GM18517 (cell line): ENCODE data around the gene FAM107B.
A peak's percentile ranks its signal among the peaks of the same experiment; 100 is the strongest.

Source experiments
- ATAC-seq: cut with Tn5 transposase; IDR thresholded peaks from one replicate; pipeline ENCODE4 v1.9.1; 2021; ENCODE audit warnings: mild to moderate bottlenecking, moderate library complexity; ENCODE audit not compliant: unreplicated experiment

The FAM107B gene

DNA sequence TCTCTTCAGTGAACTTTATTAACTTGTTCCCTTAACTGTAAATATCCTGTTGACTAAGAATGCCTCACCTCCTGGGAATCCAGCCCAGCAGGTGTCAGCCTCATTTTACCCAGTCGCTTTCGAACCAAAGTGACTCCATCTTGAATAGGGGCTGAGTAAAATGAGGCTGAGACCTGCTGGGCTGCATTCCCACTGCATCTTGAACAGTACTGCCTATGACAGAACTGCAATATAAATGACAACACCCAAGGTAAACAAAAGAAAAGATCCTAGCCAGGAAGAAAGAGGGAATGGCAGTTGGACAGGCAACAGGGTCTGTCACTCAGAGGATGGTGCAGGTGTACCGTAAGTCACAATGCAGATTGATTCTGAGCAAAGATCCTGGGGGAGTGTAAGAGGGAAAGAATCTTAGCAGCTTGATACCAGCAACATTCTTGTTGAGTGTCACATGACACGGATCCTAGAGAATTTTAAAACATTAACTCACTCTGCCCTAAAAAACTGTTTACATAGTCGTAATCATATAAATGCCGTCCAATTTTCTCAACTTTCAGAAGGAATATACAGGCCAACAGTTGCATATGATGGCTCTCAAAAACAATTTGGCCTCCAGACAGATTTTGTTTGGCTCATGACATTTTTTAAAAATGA is 4.4 kb upstream of the FAM107B start:
- no peak for ATAC-seq

GRCh38 chr10:14776546-14776945 is 1.8 kb upstream of the FAM107B start:
- no peak for ATAC-seq

DNA sequence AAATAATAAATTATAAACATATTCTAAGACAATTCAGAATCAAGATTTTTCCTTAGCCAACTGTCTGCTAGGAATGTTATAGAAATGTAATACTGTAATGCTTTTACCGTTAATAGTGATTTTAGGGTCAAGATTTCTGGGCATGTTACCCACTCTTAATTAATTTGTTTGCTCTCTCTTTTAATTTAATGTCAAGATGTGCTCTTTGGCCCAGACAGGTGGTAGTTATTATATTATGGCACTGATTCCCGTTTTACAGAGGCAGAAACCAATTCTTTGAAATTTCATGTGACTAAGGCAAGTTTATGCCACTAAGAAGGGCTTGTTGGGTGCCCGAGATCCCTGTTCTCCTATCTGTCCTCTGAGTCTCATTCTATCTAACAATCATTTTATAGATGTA is 959 bp upstream of the FAM107B start:
- no peak for ATAC-seq

- ATAC-seq, result no peak
Measured at GRCh38 chr10:14774214-14774580, 500 bp downstream of the FAM107B start.

DNA sequence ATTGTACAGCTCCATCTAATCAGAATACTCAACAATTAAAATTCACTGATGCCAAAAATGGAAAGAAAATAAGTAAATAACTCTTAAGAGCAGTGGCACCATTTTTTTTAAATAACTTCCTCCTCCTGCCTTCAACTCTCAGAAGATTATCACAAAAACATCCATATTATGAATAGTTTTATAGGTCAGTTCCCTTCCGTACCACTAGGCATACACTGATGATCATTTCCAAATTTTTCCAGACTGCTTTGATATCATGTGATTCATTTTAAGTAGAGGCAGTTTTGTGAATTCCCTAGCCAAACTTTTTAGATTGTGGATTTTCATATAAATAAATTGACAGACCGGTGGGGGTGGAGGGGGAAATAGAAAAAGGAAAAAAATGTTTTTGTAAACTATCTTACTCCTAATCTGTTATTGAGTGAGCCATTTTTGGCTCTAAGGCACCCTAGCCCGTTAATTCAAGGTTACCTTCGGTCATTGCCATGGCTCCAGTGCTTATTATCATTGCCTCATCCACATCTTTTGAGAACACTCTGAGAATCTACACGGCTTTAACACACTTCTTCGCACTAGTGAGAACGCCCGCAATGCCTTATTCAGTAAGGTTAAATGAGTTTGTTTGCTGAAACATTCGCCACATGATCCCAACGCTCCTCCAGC is 1.0 kb downstream of the FAM107B start:
- no peak for ATAC-seq

- ATAC-seq, result no peak
Measured at GRCh38 chr10:14772399-14772798, 2.3 kb downstream of the FAM107B start.

- no peak for ATAC-seq
Measured at GRCh38 chr10:14770927-14771326, 3.8 kb downstream of the FAM107B start.

DNA sequence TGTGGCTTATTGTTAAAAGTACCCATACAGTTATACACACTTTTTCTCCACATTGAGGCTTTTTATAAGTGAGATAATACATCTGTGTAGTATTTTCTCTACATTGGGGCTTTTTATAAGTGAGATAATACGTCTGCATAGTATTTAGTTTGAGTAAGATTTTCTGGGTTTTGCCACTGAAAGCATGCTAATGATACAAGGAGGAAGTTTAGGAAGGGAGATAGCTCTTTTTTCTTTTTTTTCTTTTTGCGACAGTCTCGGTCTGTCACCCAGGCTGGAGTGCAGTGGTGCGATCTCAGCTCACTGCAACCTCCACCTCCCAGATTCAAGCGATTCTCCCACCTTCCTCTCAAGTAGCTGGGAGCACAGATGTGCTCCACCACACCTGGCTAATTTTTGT is 13.3 kb downstream of the FAM107B start:
- no peak for ATAC-seq

DNA sequence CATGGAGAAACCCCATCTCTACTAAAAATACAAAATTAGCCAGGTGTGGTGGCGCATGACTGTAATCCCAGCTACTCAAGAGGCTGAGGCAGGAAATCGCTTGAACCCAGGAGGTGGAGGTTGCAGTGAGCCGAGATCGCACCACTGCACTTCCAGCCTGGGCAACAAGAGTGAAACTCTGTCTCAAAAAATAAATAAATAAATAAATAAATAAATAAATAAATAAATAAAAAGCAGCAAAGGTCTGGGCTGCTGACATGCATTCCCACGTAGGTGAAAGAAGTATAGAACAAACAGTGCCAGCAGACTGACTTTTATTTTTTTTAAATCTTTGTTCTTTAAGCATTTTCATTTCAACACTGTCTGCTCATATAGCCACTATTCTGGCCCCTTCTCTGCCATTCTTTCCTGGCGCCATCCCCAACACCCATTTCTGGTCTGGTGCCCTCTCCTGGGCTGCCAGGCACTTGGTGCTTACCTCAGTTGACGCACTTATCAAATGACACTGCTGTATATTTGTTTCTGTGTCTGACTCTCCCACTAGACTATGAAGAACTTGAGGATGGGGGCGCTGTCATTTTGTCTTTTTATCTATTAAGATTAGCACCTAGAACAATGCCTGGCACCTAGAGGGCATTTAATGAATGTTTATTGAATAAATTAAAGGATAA is 15.6 kb downstream of the FAM107B start:
- no peak for ATAC-seq

- no peak for ATAC-seq
Measured at GRCh38 chr10:14758451-14758850, 16.2 kb downstream of the FAM107B start.

DNA sequence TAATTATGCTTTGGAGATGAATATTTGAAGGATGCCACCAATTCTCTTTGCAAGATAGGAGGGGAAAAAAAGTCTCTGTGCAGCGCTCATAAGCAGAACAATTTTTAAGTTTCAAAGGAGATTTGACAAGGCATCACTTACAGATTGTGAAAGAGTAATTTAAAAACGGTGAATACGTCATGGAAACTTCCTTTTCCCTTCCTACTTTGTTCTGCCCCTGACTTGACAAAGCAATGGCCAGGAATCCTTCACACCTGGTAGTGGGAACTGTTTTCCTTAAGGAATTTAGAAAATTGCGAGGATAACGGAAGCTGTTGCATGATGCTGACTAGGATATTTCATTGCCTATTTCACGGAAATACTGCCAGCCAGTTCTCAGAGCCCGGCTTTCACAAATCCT is 16.7 kb downstream of the FAM107B start:
- ATAC-seq, result no peak

DNA sequence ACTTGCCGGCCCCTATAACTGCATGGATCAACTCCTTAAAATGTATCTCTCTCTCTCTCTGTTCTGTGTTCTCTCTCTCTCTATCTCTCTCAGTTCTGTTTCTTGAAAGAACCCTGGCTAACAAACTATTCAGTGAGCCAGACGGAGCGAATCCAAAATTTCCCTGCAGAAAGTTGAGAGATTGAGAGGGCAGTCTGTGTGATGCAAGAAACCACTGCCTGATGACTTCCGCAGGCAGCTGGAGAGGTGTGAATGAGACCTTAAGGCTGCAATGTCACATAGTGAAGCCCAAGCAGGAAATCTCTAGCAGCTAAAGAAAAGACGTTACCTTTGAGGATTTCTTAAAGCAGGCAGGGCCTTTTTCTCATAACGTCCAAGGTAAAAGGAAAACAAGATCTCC is 17.3 kb downstream of the FAM107B start:
- ATAC-seq, result no peak

- no peak for ATAC-seq
Measured at GRCh38 chr10:14753441-14753840, 21.3 kb downstream of the FAM107B start.

DNA sequence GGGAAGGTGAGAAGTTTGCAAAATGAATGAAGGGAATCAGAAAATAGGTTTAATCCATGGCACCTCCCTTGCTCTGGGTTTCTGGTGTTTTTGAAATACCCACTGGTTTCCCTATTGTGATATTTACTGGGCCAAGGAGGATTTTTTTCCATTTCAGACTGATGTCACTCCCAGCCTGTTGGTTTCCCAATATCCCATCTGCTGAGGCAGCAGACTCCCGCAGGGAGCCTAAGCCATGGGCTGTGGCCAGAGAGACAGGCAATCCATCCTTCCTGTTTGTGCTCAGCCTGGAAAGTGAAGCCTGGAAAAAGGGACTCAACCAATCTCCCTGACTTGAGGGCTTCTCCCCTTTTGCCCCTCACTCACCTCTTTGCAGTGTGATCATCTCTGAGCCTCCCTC is 22.8 kb downstream of the FAM107B start:
- ATAC-seq, result no peak

DNA sequence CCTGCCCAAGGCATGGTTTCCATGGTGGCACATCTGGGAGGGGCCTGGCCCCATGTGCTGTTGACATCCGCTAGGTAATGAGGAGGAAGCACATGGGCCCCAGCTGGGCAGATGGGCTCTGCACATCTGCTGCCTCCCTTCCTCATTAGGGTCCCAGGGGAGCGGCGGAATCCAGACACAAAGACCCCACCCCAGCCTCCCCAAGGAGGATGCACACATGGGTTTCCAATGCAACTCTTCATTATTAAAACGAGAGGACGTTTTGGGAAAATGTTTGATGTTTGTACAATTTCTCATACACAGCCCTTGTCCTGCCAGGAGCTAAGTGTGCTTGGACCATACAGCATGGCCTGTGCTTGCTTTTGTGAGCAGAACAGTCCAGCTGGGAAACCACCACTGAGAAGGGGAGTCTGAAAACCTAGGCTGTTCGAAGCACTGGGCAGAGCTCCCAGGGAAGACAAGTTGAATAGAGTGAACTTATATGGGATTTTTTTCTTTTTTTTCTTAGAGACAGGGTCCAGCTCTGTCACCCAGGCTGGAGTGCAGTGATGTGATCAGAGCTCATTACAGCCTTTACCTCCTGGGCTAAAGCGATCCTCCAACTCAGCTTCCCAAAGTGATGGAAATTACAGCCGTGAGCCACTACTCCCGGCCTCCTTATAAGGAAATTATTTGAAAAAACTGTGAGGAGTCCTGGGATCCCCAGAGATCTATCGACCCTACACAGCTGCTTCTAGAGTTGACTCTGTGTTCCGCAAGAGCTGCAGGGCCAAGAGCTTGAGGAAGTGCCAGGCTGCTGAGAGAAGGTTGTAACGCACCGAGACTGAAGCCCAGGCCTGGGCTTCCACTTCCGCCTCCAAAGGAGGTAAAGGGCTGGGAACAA is 23.4 kb downstream of the FAM107B start:
- ATAC-seq, result no peak

DNA sequence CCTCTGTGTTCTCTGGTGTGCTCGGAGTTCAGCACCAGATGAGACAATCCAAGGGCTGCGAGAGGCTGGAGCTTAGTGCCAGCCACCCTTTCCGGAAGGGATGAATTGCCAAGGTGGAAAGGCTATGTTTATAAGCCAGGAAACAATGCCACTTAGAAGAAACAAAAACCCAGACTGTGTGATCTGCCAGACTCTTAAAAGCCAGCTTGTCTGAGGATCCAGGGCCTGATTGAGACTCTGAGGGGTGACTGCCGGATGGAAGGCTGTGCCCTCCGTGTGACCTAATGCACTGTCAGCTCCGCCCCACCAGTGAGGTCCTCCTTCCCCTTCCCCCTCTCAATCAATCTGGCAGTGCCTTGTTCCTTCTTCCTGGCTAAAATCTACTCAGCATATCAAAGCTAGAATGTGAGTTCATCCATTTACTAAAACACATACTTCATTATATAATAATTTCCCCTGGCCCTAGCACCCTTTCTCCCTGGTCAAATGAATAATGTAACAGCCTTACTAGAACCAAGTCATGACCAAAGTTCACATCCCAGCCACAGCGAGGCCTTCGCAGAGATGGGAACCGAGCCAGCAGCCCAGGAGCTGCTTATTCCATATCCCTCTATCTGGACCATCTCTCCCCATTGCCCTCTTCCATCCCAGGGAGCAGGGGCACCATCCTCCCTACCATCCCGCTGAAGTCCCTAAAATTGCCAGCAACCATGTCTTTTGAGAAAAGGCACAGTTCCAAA is 25.5 kb downstream of the FAM107B start:
- ATAC-seq, result no peak

GRCh38 chr10:14748441-14748840 is 26.3 kb downstream of the FAM107B start:
- no peak for ATAC-seq

- peak; percentile 87 for ATAC-seq
Measured at GRCh38 chr10:14742815-14743214, 31.9 kb downstream of the FAM107B start.

- ATAC-seq, result peak; percentile 19
Measured at GRCh38 chr10:14742382-14742781, 32.3 kb downstream of the FAM107B start.

DNA sequence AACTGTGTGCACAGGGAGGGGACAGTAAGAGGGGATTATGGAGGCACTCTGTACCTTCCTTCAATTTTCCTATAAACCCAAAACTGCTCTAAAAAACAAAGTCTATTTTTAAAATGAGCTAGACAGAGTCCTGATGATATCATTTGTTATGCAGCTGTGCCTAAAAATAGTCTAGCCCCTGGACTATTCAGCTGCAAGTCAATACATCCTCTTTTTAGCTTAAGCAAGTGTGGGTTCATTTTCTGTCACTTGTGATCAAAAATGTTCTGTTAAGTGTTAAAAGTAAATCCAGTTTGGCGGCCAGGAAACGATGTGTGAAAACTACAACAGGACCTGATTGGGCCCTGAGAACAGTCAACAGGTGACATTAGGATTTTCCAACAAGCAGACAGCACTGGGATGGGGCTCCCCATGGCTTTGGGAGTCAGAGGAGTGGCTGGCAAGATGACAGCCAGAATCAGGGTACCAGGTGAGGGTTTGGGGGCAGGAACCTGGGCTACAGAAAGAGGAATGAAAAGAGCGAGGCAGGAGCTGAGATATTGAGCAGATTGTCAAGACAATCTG is 33.9 kb downstream of the FAM107B start:
- no peak for ATAC-seq
